Lung (tissue), 12 donors: ENCODE measurements around the gene PIGC. TPM values are rescaled to one million over a fixed set of nuclear protein-coding genes. Genes with fewer than 3 reads are reported as not detected.

Experiments
- ATAC-seq: fragments of 200-7000 bp; cut with Tn5 transposase; one replicate; pipeline ENCODE4 v1.9.1; 2020; ENCODE audit warnings: moderate number of reproducible peaks; ENCODE audit not compliant: insufficient read depth, low FRiP score
- DNase-seq, 3 donors: peaks; one replicate each; pipeline ENCODE4 v3.0.0-alpha.2; 2013 to 2017
- H3K27ac ChIP-seq, 2 donors: one replicate each; pipeline ENCODE4 v1.5.1; 2013; ENCODE audit warnings: mild to moderate bottlenecking in 2 of 2, moderate library complexity in 2 of 2, control low read depth in 1 of 2, inconsistent platforms in 1 of 2, low read depth in 1 of 2, low read length in 1 of 2
- H3K27me3 ChIP-seq, 3 donors: one replicate each; pipeline ENCODE4 v1.5.1; 2013; ENCODE audit warnings: low read length in 2 of 3; ENCODE audit not compliant: control insufficient read depth in 3 of 3, insufficient read depth in 3 of 3
- H3K36me3 ChIP-seq, 4 donors: one replicate each; pipeline ENCODE4 v1.5.1; 2013; ENCODE audit warnings: low read length in 4 of 4, mild to moderate bottlenecking in 1 of 4, moderate library complexity in 1 of 4; ENCODE audit not compliant: control insufficient read depth in 4 of 4, insufficient read depth in 4 of 4
- H3K4me1 ChIP-seq, 5 donors: one replicate each; pipeline ENCODE4 v1.5.1; 2013; ENCODE audit warnings: low read length in 5 of 5, mild to moderate bottlenecking in 2 of 5, moderate library complexity in 1 of 5; ENCODE audit not compliant: control insufficient read depth in 5 of 5, insufficient read depth in 5 of 5
- H3K4me3 ChIP-seq: one replicate; pipeline ENCODE4 v1.5.1; 2013; ENCODE audit warnings: mild to moderate bottlenecking, control low read depth, moderate library complexity
- H3K9ac ChIP-seq, 2 donors: one replicate each; pipeline ENCODE4 v1.5.1; 2013; ENCODE audit warnings: low read length in 2 of 2, control low read depth in 1 of 2; ENCODE audit not compliant: insufficient read depth in 1 of 2
- H3K9me3 ChIP-seq, 4 donors: one replicate each; pipeline ENCODE4 v1.5.1; 2013; ENCODE audit warnings: low read length in 3 of 4, mild to moderate bottlenecking in 1 of 4, moderate library complexity in 1 of 4; ENCODE audit not compliant: control insufficient read depth in 4 of 4, insufficient read depth in 3 of 4
- WGBS, 2 donors: extraction: QIAGEN DNeasy Blood & Tissue Kit; methylation state at CpG; one replicate each; pipeline ENCODE4 v1.1.7; 2013; 5-methylcytosine and 5-hydroxymethylcytosine counted together
- polyA plus RNA-seq, 2 donors: library from polyadenylated mRNA; stranded (reverse); fragments of 200-250 nt; gene quantifications; one replicate each; pipeline ENCODE4 v1.2.1, GENCODE V29; 2013
- total RNA-seq, 2 donors: library from RNA; depleted of rRNA in 1 of 2; stranded (reverse); fragments of >200 nt in 1 of 2; gene quantifications; one replicate each; pipeline ENCODE4 v1.2.1, GENCODE V29; 2014 to 2021
- TF ChIP-seq, protein P1 (sequence below): IDR thresholded peaks from 2 replicates; pipeline ENCODE4 v1.5.1; 2012; ENCODE audit warnings: mild to moderate bottlenecking; ENCODE audit errors: control extremely low read depth, extremely low read depth
- donor health status: control.
- donor health status: control.
- donor health status: Bipolar disorder and iron deficiency.
- donor health status: healthy.
- donor health status: DM: yes; HTN: yes; CAD: no.

Gene PIGC
- total and polyA plus RNA-seq, 4 donors, result 17.9 to 26.1 (median 20.9) TPM

DNA sequence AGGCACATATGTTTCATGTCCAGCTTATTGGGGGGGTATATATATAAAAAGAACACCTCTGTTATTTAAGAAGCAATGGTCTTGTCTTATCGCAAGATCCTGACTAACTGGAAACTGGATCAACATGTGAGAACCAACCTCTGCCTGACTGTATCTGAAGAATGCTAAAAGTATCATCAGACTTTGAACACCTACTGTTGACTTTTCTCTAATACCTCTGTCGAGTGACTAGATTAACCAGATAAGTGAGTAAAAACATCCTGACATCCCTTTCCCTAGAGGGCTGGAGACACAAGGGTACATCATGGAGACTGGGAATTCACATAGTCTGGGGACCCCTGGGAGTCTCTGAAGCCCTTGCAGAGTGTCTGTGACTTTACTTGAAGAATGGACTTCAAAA is 26.3 kb upstream of the PIGC start:
- H3K9ac ChIP-seq, result no peak overlapping the region
- ATAC-seq, result no peak
- no peak for DNase-seq
- H3K27ac ChIP-seq, result no peak overlapping the region
- no peaks in the 10 kb centered on the region for H3K36me3 ChIP-seq
- H3K4me1 ChIP-seq, result no peaks in the 10 kb centered on the region
- H3K4me3 ChIP-seq, result no peak overlapping the region
- H3K9me3 ChIP-seq, result no peaks in the 10 kb centered on the region
- TF ChIP-seq, protein P1, sequence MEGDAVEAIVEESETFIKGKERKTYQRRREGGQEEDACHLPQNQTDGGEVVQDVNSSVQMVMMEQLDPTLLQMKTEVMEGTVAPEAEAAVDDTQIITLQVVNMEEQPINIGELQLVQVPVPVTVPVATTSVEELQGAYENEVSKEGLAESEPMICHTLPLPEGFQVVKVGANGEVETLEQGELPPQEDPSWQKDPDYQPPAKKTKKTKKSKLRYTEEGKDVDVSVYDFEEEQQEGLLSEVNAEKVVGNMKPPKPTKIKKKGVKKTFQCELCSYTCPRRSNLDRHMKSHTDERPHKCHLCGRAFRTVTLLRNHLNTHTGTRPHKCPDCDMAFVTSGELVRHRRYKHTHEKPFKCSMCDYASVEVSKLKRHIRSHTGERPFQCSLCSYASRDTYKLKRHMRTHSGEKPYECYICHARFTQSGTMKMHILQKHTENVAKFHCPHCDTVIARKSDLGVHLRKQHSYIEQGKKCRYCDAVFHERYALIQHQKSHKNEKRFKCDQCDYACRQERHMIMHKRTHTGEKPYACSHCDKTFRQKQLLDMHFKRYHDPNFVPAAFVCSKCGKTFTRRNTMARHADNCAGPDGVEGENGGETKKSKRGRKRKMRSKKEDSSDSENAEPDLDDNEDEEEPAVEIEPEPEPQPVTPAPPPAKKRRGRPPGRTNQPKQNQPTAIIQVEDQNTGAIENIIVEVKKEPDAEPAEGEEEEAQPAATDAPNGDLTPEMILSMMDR, result no peak
- WGBS, 2 donors, result 67 to 81% methylated on average over 2 of the region's 2 CpGs
- H3K27me3 ChIP-seq, result no peaks in the 10 kb centered on the region

DNA sequence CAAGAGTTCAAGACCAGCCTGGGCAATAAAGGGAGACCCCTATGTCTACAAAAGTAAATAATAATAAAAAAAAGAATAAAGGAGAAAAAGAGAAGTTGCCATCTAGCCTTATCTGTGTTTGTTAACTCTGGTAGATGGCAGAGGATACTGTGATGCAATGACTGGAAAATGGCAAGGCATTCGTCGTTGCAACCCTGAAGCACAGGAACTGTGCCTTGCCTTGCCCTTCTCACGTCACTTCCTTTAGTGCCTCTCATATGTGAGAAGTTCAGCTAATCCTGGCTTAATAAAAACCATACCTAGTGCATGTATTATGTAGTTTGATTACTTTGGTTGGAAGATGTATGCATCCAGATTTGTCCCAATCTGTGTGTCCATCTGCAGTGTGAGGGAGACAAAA is 25.8 kb upstream of the PIGC start:
- TF ChIP-seq, protein P1, result no peak
- 25 to 57% methylated on average over 3 of the region's 3 CpGs for WGBS, 2 donors
- H3K9me3 ChIP-seq, result no peaks in the 10 kb centered on the region
- ATAC-seq (no peak), DNase-seq (no peak)
- no peaks in the 10 kb centered on the region for H3K4me1 ChIP-seq
- H3K27ac ChIP-seq, result no peak overlapping the region
- no peak overlapping the region for H3K4me3 ChIP-seq
- H3K36me3 ChIP-seq, result no peaks in the 10 kb centered on the region
- H3K9ac ChIP-seq, result no peak overlapping the region
- no peaks in the 10 kb centered on the region for H3K27me3 ChIP-seq

DNA sequence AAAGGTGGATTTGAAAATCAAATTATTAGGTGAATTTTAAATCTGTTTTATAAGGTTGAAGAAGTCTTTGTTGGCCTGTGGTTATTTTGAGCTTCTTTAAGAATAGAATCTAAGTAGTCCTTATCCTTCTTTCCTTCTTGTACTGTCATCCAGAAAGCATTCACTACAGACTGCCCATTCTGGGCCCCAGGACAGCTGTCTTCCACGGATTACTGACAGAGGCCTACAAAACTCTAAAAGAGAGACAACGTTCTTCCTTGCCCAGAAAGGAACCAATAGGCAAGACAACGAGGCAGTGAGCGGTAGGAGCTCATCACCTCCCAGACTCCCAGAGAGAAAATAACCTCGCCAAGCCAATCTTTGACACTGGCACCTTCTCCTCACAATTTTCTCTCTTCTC is 24.4 kb upstream of the PIGC start:
- 90 to 92% methylated on average over 5 of the region's 5 CpGs for WGBS, 2 donors
- ATAC-seq (no peak), DNase-seq (no peak)
- Histone ChIP-seq H3K27ac (no peak overlapping the region), H3K27me3 (no peaks in the 10 kb centered on the region), H3K9ac (no peak overlapping the region), H3K9me3 (no peaks in the 10 kb centered on the region), H3K4me3 (no peak overlapping the region), H3K4me1 (no peaks in the 10 kb centered on the region), H3K36me3 (no peaks in the 10 kb centered on the region)
- TF ChIP-seq, protein P1, result no peak

DNA sequence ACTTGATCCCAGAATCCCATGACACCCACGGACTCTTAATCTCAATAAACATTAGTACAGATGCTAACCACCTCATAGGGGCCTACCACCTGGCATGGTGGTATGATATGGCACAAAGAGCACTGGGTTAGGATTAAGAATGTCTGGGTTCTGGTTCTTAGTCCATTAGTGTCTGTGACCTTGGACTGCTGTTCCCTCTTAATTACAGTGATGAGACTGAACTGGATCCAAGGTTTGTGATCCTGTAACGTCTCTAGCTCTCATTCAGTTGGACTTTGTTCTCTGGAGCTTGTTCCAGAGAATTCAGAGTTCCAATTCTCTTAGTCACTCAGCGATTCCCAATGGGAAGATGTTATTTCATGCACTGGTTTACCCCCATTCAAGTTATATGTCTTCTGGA is 23.6 kb upstream of the PIGC start:
- H3K9ac ChIP-seq, result no peak overlapping the region
- DNase-seq (no peak), ATAC-seq (no peak)
- H3K36me3 ChIP-seq, result no peaks in the 10 kb centered on the region
- H3K9me3 ChIP-seq, result no peaks in the 10 kb centered on the region
- no peaks in the 10 kb centered on the region for H3K4me1 ChIP-seq
- no peaks in the 10 kb centered on the region for H3K27me3 ChIP-seq
- no peak overlapping the region for H3K27ac ChIP-seq
- WGBS, 2 donors, result 61 to 81% methylated on average over 3 of the region's 3 CpGs
- TF ChIP-seq, protein P1, result no peak
- H3K4me3 ChIP-seq, result no peak overlapping the region
